Glomerular endothelial cell (primary cell): Measurements from ENCODE around the gene ANLN. TPM values are rescaled to one million over a fixed set of nuclear protein-coding genes. Genes with fewer than 3 reads are reported as not detected.
"Not testable (repeated sequence)": the region's sequence is repeated elsewhere in the genome, so short reads cannot be mapped to it uniquely, and the experiment has no call there.

ENCODE experiments used
- DNase-seq: peaks from one replicate; pipeline ENCODE4 v3.0.0-alpha.2; 2011; ENCODE audit warnings: low read depth, low spot score; ENCODE audit errors: extremely low read depth
- total RNA-seq: library from RNA; depleted of rRNA; stranded (reverse); fragments of >200 nt; gene quantifications from 2 replicates; pipeline ENCODE4 v1.2.3, GENCODE V29; 2015

Gene ANLN
- total RNA-seq, 1 donor from 2014 or later: 43.2 TPM

DNA sequence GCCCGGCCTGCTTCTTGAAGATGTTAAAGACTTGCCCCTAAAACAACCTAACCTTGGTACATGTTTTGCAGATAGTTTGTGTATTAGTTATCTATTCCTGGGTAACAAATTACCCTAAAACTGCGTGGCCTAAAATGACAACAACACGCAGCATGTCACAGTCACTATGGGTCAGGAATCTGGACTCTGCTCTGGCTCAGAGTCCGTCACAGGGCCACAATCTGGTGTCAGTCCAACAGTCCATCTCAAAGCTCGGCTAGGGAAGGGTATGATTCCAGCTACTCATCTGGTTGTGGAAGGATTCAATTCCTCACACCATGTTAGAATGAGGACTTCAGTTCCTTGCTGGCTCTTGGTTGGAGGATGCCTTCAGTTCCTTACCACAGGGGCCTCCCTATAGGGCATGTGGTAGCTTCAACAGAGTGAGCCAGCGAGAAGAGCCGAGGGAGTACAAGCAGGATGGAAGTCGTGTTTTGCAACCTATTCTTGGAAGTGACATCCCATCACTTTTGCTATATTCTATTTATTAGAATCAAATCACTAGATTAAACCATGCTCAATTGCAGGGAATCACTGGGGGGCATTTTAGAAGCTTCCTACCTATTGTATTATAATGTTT lies 71.3 kb downstream of the ANLN start:
- no peak for DNase-seq

GRCh38 chr7:36462551-36463137 lies 73.0 kb downstream of the ANLN start:
- no peak for DNase-seq

DNA sequence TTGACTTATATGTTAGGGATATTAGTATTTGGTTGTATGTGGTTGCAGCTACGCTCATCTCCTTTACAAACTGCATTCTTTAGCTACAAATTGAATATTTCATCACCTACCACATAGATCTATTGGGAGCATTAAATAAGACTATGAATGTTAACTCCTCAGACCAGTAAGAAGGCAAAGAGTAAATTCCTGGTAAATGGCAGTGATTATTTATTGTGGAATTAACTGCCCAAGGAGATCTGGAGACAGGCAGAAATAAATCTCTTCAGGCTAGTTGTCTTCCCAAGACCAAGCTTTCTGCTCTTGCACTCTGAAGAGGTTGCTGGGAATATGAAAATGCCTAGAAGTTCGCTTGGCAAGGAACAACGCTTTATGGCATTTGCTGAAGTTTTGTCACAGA lies 74.6 kb downstream of the ANLN start:
- DNase-seq: no peak

DNA sequence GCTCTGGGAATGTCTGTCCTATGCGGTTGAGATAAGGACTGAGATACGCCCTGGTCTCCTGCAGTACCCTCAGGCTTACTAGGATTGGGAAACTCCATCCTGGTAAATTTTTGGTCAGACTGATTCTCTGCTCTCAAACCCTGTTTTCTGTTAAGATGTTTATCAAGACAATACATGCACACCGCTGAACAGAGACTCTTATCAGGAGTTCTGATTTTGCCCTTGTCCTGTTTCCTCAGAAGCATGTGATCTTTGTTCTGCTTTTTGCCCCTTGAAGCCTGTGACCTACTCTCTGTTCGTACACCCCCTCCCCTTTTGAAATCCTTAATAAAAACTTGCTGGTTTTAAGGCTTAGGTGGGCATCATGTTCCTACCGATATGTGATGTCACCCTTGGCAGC lies 76.3 kb downstream of the ANLN start:
- DNase-seq: not testable (repeated sequence)

DNA sequence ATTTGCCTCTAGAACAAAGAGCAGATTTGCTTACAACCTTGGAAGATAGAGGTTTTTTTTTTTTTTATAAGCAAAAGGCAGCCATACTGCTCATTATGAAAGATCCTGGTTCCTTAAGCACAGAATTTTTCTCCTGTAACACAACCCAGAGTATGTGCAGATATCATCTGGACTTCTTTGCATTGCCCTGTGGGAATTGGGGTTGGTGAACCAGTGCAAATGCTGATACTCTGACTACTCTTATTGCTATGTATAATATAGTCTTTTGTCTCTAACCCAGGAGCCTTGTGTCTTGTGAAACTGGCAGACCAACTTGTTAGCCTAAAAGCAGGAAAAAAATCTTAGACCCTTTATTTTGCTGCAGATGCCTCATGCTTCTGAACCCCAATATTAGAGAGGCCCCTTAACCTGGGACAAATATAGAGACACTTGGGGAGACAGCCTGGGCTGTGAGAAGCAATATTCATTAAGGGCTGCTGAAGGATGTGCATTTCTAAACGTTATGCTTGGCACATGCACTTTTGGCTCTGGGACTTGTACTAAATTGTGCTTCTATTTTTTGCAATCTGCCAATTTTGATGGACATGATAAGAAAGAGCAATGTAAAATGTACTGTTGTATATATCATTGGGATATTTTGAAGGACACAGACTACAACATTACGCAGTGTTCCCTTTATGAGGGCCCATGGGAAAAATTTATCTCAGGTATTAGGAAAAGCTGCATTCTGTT lies 78.9 kb downstream of the ANLN start:
- no peak for DNase-seq

- DNase-seq: no peak
These were observed 79.6 kb downstream of the ANLN start for GRCh38 chr7:36469236-36469635.

- DNase-seq: no peak
These were observed 82.6 kb downstream of the ANLN start for GRCh38 chr7:36472141-36472729.

- DNase-seq: no peak
These were observed 84.0 kb downstream of the ANLN start for GRCh38 chr7:36473454-36474282.

- DNase-seq: peak; percentile 56
These were observed 84.8 kb downstream of the ANLN start for GRCh38 chr7:36474283-36475010.

GRCh38 chr7:36475011-36475342 lies 85.3 kb downstream of the ANLN start:
- no peak for DNase-seq

GRCh38 chr7:36475381-36475780 lies 85.7 kb downstream of the ANLN start:
- no peak for DNase-seq

GRCh38 chr7:36478745-36479144 lies 89.1 kb downstream of the ANLN start:
- DNase-seq: no peak

- DNase-seq: not testable (repeated sequence)
These were observed 94.2 kb downstream of the ANLN start for GRCh38 chr7:36483853-36484252.

DNA sequence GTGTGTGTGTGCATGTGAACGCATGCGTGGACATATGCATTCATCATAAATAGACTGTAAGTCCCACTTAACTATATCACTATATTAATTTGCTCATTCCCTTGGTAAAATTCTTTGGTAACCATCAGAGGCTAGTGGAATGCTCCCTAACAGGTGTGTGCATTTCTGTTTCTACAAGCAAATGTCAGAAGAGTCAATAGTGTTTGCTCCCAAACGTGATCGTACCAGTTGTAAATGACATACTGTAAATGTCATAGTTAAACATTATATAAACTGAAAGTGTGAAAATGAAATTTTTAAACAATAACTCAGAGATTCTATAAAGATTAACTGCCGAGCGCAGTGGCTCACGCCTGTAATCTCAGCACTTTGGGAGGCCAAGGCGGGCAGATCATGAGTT lies 94.6 kb downstream of the ANLN start:
- no peak for DNase-seq

GRCh38 chr7:36486336-36486735 lies 96.7 kb downstream of the ANLN start:
- DNase-seq: no peak

GRCh38 chr7:36487756-36488336 lies 98.2 kb downstream of the ANLN start:
- peak; percentile 20 for DNase-seq

DNA sequence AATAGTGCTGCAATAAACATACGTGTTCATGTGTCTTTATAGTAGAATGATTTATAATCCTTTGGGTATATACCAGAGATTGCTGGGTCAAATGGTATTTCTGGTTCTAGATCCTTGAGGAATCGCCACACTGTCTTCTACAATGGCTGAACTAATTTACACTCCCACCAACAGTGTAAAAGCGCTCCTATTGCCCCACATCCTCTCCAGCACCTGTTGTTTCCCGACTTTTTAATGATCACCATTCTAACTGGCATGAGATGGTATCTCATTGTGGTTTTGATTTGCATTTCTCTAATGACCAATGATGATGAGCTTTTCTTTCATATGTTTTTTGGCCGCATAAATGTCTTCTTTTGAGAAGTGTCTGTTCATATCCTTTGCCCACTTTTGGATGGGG lies 99.0 kb downstream of the ANLN start:
- DNase-seq: not testable (repeated sequence)

GRCh38 chr7:36490419-36490830 lies 100.8 kb downstream of the ANLN start:
- DNase-seq: no peak

GRCh38 chr7:36491317-36491716 lies 101.7 kb downstream of the ANLN start:
- DNase-seq: no peak

DNA sequence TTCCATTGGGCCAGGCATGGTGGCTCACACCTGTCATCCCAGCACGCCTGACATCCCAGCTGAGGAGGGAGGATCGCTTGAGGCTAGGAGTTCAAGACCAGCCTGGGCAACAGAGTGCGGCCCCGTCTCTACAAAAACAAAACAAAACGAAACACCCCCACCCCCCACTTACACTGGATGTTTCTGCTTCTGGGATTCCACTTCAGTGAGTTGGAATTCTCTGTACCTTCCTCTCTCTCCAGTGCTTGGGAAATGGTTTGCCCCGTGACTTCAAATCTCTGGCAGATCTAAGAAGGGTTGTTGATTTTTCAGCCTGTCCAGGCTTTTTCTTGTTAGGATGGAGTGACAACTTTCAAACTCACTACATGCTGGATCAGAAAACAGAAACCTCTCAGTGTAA lies 106.9 kb downstream of the ANLN start:
- DNase-seq: no peak
